H1 (cell line): ENCODE measurements around the gene ATP4A. TPM values are rescaled to one million over a fixed set of nuclear protein-coding genes. Genes with fewer than 3 reads are reported as not detected.
A peak's percentile ranks its signal among the peaks of the same experiment; 100 is the strongest.

Experiments
- CTCF ChIA-PET: fragments of 300-600 bp; sonication (Branson Sonifier 250); formaldehyde crosslinking; loops from one replicate; lab custom pipeline; 2021; ENCODE audit not compliant: partially characterized antibody; lab: Charles Lee
- POLR2A ChIA-PET: fragments of 300-600 bp; sonication (Branson Sonifier 250); formaldehyde crosslinking; loops from one replicate; lab custom pipeline; 2021; ENCODE audit warnings: inconsistent platforms; ENCODE audit not compliant: partially characterized antibody; lab: Charles Lee
- DNase-seq, 2 experiments: peaks; one replicate each; pipeline versions ENCODE4 v3.0.0 to v3.0.0-alpha.2; 2010 to 2022; ENCODE audit warnings: low spot score in 2 of 2, low read depth in 1 of 2, mixed read lengths in 1 of 2
- FAIRE-seq: peaks from 2 replicates; lab custom pipeline; 2011; peaks lifted over from hg19 to GRCh38; lab: Jason Lieb, UNC
- H2AFZ ChIP-seq: 2 replicates; pipeline ENCODE4 v1.8.1; 2012; ENCODE audit warnings: low read length, inconsistent platforms
- H2AK5ac ChIP-seq: 2 replicates; pipeline ENCODE4 v1.6.1; 2013; ENCODE audit warnings: low read depth, low read length
- H2BK120ac ChIP-seq: replicated peaks from 2 replicates; pipeline ENCODE3; 2013; ENCODE audit warnings: low read depth, low read length, inconsistent platforms
- H2BK12ac ChIP-seq: 2 replicates; pipeline ENCODE4 v1.6.1; 2013; ENCODE audit warnings: low read depth, low read length
- H2BK15ac ChIP-seq: 2 replicates; pipeline ENCODE4 v1.6.1; 2013; ENCODE audit warnings: low read length
- H2BK20ac ChIP-seq: 2 replicates; pipeline ENCODE4 v1.6.1; 2013; ENCODE audit warnings: low read length
- H2BK5ac ChIP-seq: 2 replicates; pipeline ENCODE4 v1.6.1; 2013; ENCODE audit warnings: low read depth, low read length
- H3K14ac ChIP-seq: 2 replicates; pipeline ENCODE4 v1.6.1; 2013; ENCODE audit warnings: inconsistent platforms; ENCODE audit not compliant: insufficient read length
- H3K18ac ChIP-seq: 2 replicates; pipeline ENCODE4 v1.6.1; 2013; ENCODE audit warnings: low read length; ENCODE audit errors: extremely low read depth
- H3K23ac ChIP-seq: 2 replicates; pipeline ENCODE4 v1.6.1; 2013; ENCODE audit warnings: inconsistent platforms; ENCODE audit not compliant: insufficient read length
- H3K23me2 ChIP-seq: 2 replicates; pipeline ENCODE4 v1.6.1; 2013; ENCODE audit warnings: low read depth, low read length
- H3K27ac ChIP-seq: 2 replicates; pipeline ENCODE4 v1.6.1; 2011; ENCODE audit warnings: low read depth, low read length, inconsistent platforms
- H3K27me3 ChIP-seq, 4 experiments: replicated peaks in 1 of 4; 1 replicate in 1 of 4; 2 replicates in 3 of 4; pipeline versions ENCODE4 v1.6.1 to v1.8.1; 2011 to 2013; ENCODE audit warnings: low read length in 3 of 4, mild to moderate bottlenecking in 3 of 4, inconsistent platforms in 2 of 4, mixed read lengths in 2 of 4, moderate library complexity in 1 of 4; ENCODE audit not compliant: control insufficient read depth in 3 of 4, insufficient read depth in 3 of 4; ENCODE audit errors: extremely low read depth in 1 of 4
- H3K36me3 ChIP-seq, 4 experiments: 2 replicates each; pipeline versions ENCODE4 v1.6.1 to v1.8.1; 2011 to 2013; ENCODE audit warnings: mild to moderate bottlenecking in 4 of 4, low read length in 3 of 4, moderate library complexity in 2 of 4, control low read depth in 1 of 4, inconsistent platforms in 1 of 4; ENCODE audit not compliant: insufficient read depth in 4 of 4, control insufficient read depth in 2 of 4
- H3K4ac ChIP-seq: replicated peaks from 2 replicates; pipeline ENCODE3; 2013; ENCODE audit warnings: low read length, low read depth, mixed read lengths, inconsistent platforms; ENCODE audit not compliant: insufficient read length
- H3K4me1 ChIP-seq, 4 experiments: replicated peaks in 1 of 4; 1 replicate in 1 of 4; 2 replicates in 3 of 4; pipeline versions ENCODE4 v1.6.1 to v1.8.1; 2011 to 2013; ENCODE audit warnings: low read length in 3 of 4, inconsistent platforms in 2 of 4, mixed read lengths in 1 of 4; ENCODE audit not compliant: insufficient read depth in 4 of 4, control insufficient read depth in 3 of 4
- H3K4me2 ChIP-seq, 2 experiments: 2 replicates each; pipeline versions ENCODE4 v1.6.1 to v1.8.1; 2011 to 2013; ENCODE audit warnings: low read depth in 2 of 2, low read length in 2 of 2, control low read depth in 1 of 2, inconsistent platforms in 1 of 2, mild to moderate bottlenecking in 1 of 2; ENCODE audit not compliant: insufficient read depth in 1 of 2
- H3K4me3 ChIP-seq, 4 experiments: fragments of 200-600, 300-600 bp in 1 of 4; sonication (generic), shearing (Covaris generic), sonication (Bioruptor Twin) in 1 of 4; 2 replicates each; pipeline versions ENCODE4 v1.5.1 to v1.8.1; 2011 to 2016; ENCODE audit warnings: low read length in 4 of 4, low read depth in 3 of 4, control low read depth in 2 of 4, inconsistent platforms in 2 of 4, mild to moderate bottlenecking in 2 of 4, mixed read lengths in 1 of 4, moderate library complexity in 1 of 4; ENCODE audit not compliant: insufficient read depth in 2 of 4; ENCODE audit errors: extremely low read depth in 1 of 4
- H3K56ac ChIP-seq: replicated peaks from 2 replicates; pipeline ENCODE3; 2013; ENCODE audit warnings: low read depth, mild to moderate bottlenecking, mixed read lengths, low read length, inconsistent platforms; ENCODE audit not compliant: insufficient read length
- H3K79me1 ChIP-seq: 2 replicates; pipeline ENCODE4 v1.6.1; 2013; ENCODE audit warnings: low read depth, low read length, control low read depth
- H3K79me2 ChIP-seq, 2 experiments: 2 replicates each; pipeline versions ENCODE4 v1.6.1 to v1.8.1; 2012 to 2013; ENCODE audit warnings: low read length in 2 of 2, mild to moderate bottlenecking in 2 of 2, inconsistent platforms in 1 of 2; ENCODE audit not compliant: insufficient read depth in 2 of 2, control insufficient read depth in 1 of 2
- H3K9ac ChIP-seq, 4 experiments: replicated peaks in 1 of 4; 1 replicate in 1 of 4; 2 replicates in 3 of 4; pipeline versions ENCODE4 v1.6.1 to v1.8.1; 2011 to 2013; ENCODE audit warnings: low read depth in 3 of 4, low read length in 3 of 4, control low read depth in 2 of 4, mild to moderate bottlenecking in 2 of 4, moderate library complexity in 2 of 4, inconsistent platforms in 1 of 4; ENCODE audit errors: extremely low read depth in 1 of 4
- H3K9me3 ChIP-seq, 2 experiments: 2 replicates each; pipeline versions ENCODE4 v1.6.1 to v1.8.1; 2012 to 2013; ENCODE audit warnings: mild to moderate bottlenecking in 2 of 2, moderate library complexity in 2 of 2, control low read depth in 1 of 2, inconsistent platforms in 1 of 2, low read depth in 1 of 2, low read length in 1 of 2, mixed read lengths in 1 of 2; ENCODE audit not compliant: insufficient read depth in 2 of 2
- H4K20me1 ChIP-seq, 2 experiments: replicated peaks in 1 of 2; 2 replicates each; pipeline versions ENCODE3 to v1.8.1; 2011 to 2013; ENCODE audit warnings: inconsistent platforms in 2 of 2, low read length in 2 of 2, mild to moderate bottlenecking in 1 of 2; ENCODE audit not compliant: insufficient read depth in 2 of 2, control insufficient read depth in 1 of 2
- H4K5ac ChIP-seq: 2 replicates; pipeline ENCODE4 v1.6.1; 2013; ENCODE audit warnings: low read length, low read depth, mixed read lengths, inconsistent platforms; ENCODE audit not compliant: insufficient read length
- H4K8ac ChIP-seq: 2 replicates; pipeline ENCODE4 v1.8.0; 2013; ENCODE audit warnings: mild to moderate bottlenecking, moderate library complexity, low read length, inconsistent platforms; ENCODE audit not compliant: insufficient read depth; ENCODE audit errors: extremely low read depth
- H4K91ac ChIP-seq: replicated peaks from 2 replicates; pipeline ENCODE3; 2013; ENCODE audit warnings: low read length, mixed read lengths, inconsistent platforms; ENCODE audit not compliant: insufficient read length
- CBX8 ChIP-seq: fragments of 300-800, 300-1000 bp; sonication (generic); IDR thresholded peaks from 2 replicates; pipeline ENCODE4 v1.7.1; 2016; ENCODE audit warnings: low read depth, low read length, borderline replicate concordance
- CREB1 ChIP-seq: IDR thresholded peaks from 2 replicates; pipeline ENCODE4 v1.6.1; 2012; ENCODE audit warnings: inconsistent platforms
- FOSL1 ChIP-seq: IDR thresholded peaks from 2 replicates; pipeline ENCODE4 v1.6.1; 2011; ENCODE audit warnings: mild to moderate bottlenecking, low read depth, low read length, moderate library complexity; ENCODE audit not compliant: insufficient read depth
- NANOG ChIP-seq: IDR thresholded peaks from 2 replicates; pipeline ENCODE4 v1.6.1; 2011; ENCODE audit warnings: low read length, low read depth, mild to moderate bottlenecking, inconsistent platforms; ENCODE audit not compliant: insufficient read depth, poor library complexity, severe bottlenecking
- SP1 ChIP-seq: IDR thresholded peaks from 2 replicates; pipeline ENCODE4 v1.6.1; 2011; ENCODE audit warnings: low read depth, low read length
- SP4 ChIP-seq: IDR thresholded peaks from 2 replicates; pipeline ENCODE4 v1.6.1; 2012; ENCODE audit warnings: low read length, inconsistent platforms
- TBP ChIP-seq: IDR thresholded peaks from 2 replicates; pipeline ENCODE4 v1.6.1; 2011; ENCODE audit warnings: low read depth, low read length, improper control_type of control experiment
- WGBS, 2 experiments: shearing (Covaris generic) in 1 of 2; methylation state at CpG; one replicate each; pipeline versions ENCODE4 v1.1.6 to v1.1.7; 2013 to 2015; ENCODE audit warnings: low lambda C conversion rate in 2 of 2, mixed read lengths in 2 of 2, inconsistent platforms in 1 of 2, low coverage in 1 of 2, missing lambda C conversion rate in 1 of 2; ENCODE audit not compliant: insufficient replicate concordance in 2 of 2, insufficient coverage in 1 of 2, insufficient read length in 1 of 2; ENCODE audit errors: extremely low coverage in 1 of 2, missing lambda C conversion rate in 1 of 2; 5-methylcytosine and 5-hydroxymethylcytosine counted together
- polyA plus RNA-seq, 7 experiments: library from polyadenylated mRNA; depleted of rRNA in 3 of 7; stranded (reverse) in 5 of 7; unstranded in 2 of 7; fragments of >200 nt in 5 of 7; fragments of 200-250 nt in 2 of 7; gene quantifications; 1 replicate in 5 of 7; 2 replicates in 1 of 7; 4 replicates in 1 of 7; pipeline versions ENCODE4 v1.2.1 to v1.2.3, GENCODE V29; 2011 to 2013; ENCODE audit warnings: missing spikeins in 2 of 7, mixed read lengths in 2 of 7
- total RNA-seq: library from RNA; stranded (reverse); fragmentation: NEBNext Ultra II Directional; extraction: Animal tissue kit (Norgen Biotek cat#: 25700); gene quantifications from 2 replicates; pipeline ENCODE4 v1.2.1, GENCODE V29; 2021

ATP4A gene
- total and polyA plus RNA-seq, 2 of the 8 experiments (the other 6 are each of a cell fraction or from before 2014, with no cell fraction given), result 0.50 to 1.2 TPM

DNA sequence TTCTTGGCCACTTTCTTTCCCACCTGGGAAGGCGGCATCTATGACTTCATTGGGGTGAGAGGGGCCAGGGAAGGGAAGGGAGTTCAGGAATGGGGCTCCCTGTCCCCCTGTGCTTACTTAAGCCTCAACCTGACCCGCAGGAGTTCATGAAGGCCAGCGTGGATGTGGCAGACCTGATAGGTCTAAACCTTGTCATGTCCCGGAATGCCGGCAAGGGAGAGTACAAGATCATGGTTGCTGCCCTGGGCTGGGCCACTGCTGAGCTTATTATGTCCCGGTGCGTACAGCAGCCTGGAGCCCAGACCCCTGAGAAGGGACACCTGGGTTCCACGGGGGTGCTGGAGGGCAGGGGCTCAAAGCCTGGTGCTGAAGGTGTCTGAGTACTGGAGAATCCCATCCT, 16.9 kb downstream of the ATP4A start:
- Histone ChIP-seq H4K91ac (peak overlapping the region; percentile 56), H3K27ac (no peak overlapping the region), H3K23me2 (peaks cover 10% of the 10 kb centered on the region; the same call in 1 of the 2 replicates), H2AK5ac (no peak overlapping the region; the same call in 1 of the 2 replicates), H2BK120ac (no peak overlapping the region), H2BK5ac (no peak overlapping the region), H3K56ac (no peak overlapping the region), H4K5ac (no peak overlapping the region), H3K9ac (peak overlapping the region in 2 of 4 experiments; percentile 85; a peak in 3 of 7 replicates), H3K79me1 (peaks cover 18% of the 10 kb centered on the region; the same call in 1 of the 2 replicates), H4K20me1 (peaks cover 4 to 15% of the 10 kb centered on the region in 2 experiments), H3K4me2 (peak overlapping the region; percentile 84 to 88), H3K14ac (no peak overlapping the region), H4K8ac (no peak overlapping the region), H3K27me3 (no peaks in the 10 kb centered on the region), H3K9me3 (no peaks in the 10 kb centered on the region), H3K36me3 (peaks cover 3 to 18% (median 9%) of the 10 kb centered on the region in 4 experiments; a peak in 6 of 8 replicates), H3K4me1 (peaks cover 0 to 13% (median 2%) of the 10 kb centered on the region in 4 experiments; a peak in 3 of 7 replicates), H2AFZ (no peak overlapping the region), H3K4ac (no peak overlapping the region), H2BK20ac (no peak overlapping the region), H3K18ac (no peak overlapping the region), H2BK12ac (no peak overlapping the region), H3K79me2 (peaks cover 0 to 31% of the 10 kb centered on the region in 2 experiments; a peak in 2 of 4 replicates), H2BK15ac (no peak overlapping the region), H3K23ac (no peak overlapping the region), H3K4me3 (peak overlapping the region; percentile 88 to 97 (median 94); a peak in 7 of 8 replicates)
- DNase-seq (no peak), FAIRE-seq (no peak)
- POLR2A ChIA-PET, result interaction anchor here (0.6 to 1.7 kb wide), 2 partner anchors 36 to 43 kb away, joined by 5 read pairs; no protein-coding TSS in a partner anchor
- WGBS, 2 experiments, result 87% methylated on average over 8 of the region's 8 CpGs; no CpG with 5 or more reads in 1 of the 2 experiments
- TF ChIP-seq CBX8, result no peak
- TF ChIP-seq TBP, result no peak
- TF ChIP-seq SP4, result no peak
- TF ChIP-seq NANOG, result no peak
- no peak for TF ChIP-seq FOSL1
- no peak for TF ChIP-seq SP1
- TF ChIP-seq CREB1, result no peak
- CTCF ChIA-PET, result interaction anchor here (0.5 to 4.5 kb wide), 5 partner anchors 37 to 263 kb away, joined by 3 to 65 read pairs (median 3); no protein-coding TSS in a partner anchor
